Lung (tissue), 12 donors: Measurements from ENCODE around the gene ZC3HAV1L. TPM values are rescaled to one million over a fixed set of nuclear protein-coding genes. Genes with fewer than 3 reads are reported as not detected.
"Not testable (repeated sequence)": the region's sequence is repeated elsewhere in the genome, so short reads cannot be mapped to it uniquely, and the experiment has no call there.

Experiments used
- ATAC-seq: fragments of 200-7000 bp; cut with Tn5 transposase; one replicate; pipeline ENCODE4 v1.9.1; 2020; ENCODE audit warnings: moderate number of reproducible peaks; ENCODE audit not compliant: insufficient read depth, low FRiP score
- DNase-seq, 3 donors: peaks; one replicate each; pipeline ENCODE4 v3.0.0-alpha.2; 2013 to 2017
- H3K27ac ChIP-seq, 2 donors: one replicate each; pipeline ENCODE4 v1.5.1; 2013; ENCODE audit warnings: mild to moderate bottlenecking in 2 of 2, moderate library complexity in 2 of 2, control low read depth in 1 of 2, inconsistent platforms in 1 of 2, low read depth in 1 of 2, low read length in 1 of 2
- H3K27me3 ChIP-seq, 3 donors: one replicate each; pipeline ENCODE4 v1.5.1; 2013; ENCODE audit warnings: low read length in 2 of 3; ENCODE audit not compliant: control insufficient read depth in 3 of 3, insufficient read depth in 3 of 3
- H3K36me3 ChIP-seq, 4 donors: one replicate each; pipeline ENCODE4 v1.5.1; 2013; ENCODE audit warnings: low read length in 4 of 4, mild to moderate bottlenecking in 1 of 4, moderate library complexity in 1 of 4; ENCODE audit not compliant: control insufficient read depth in 4 of 4, insufficient read depth in 4 of 4
- H3K4me1 ChIP-seq, 5 donors: one replicate each; pipeline ENCODE4 v1.5.1; 2013; ENCODE audit warnings: low read length in 5 of 5, mild to moderate bottlenecking in 2 of 5, moderate library complexity in 1 of 5; ENCODE audit not compliant: control insufficient read depth in 5 of 5, insufficient read depth in 5 of 5
- H3K4me3 ChIP-seq: one replicate; pipeline ENCODE4 v1.5.1; 2013; ENCODE audit warnings: mild to moderate bottlenecking, control low read depth, moderate library complexity
- H3K9ac ChIP-seq, 2 donors: one replicate each; pipeline ENCODE4 v1.5.1; 2013; ENCODE audit warnings: low read length in 2 of 2, control low read depth in 1 of 2; ENCODE audit not compliant: insufficient read depth in 1 of 2
- H3K9me3 ChIP-seq, 4 donors: one replicate each; pipeline ENCODE4 v1.5.1; 2013; ENCODE audit warnings: low read length in 3 of 4, mild to moderate bottlenecking in 1 of 4, moderate library complexity in 1 of 4; ENCODE audit not compliant: control insufficient read depth in 4 of 4, insufficient read depth in 3 of 4
- WGBS, 2 donors: extraction: QIAGEN DNeasy Blood & Tissue Kit; methylation state at CpG; one replicate each; pipeline ENCODE4 v1.1.7; 2013; 5-methylcytosine and 5-hydroxymethylcytosine counted together
- polyA plus RNA-seq, 2 donors: library from polyadenylated mRNA; stranded (reverse); fragments of 200-250 nt; gene quantifications; one replicate each; pipeline ENCODE4 v1.2.1, GENCODE V29; 2013
- total RNA-seq, 2 donors: library from RNA; depleted of rRNA in 1 of 2; stranded (reverse); fragments of >200 nt in 1 of 2; gene quantifications; one replicate each; pipeline ENCODE4 v1.2.1, GENCODE V29; 2014 to 2021
- TF ChIP-seq, protein P1 (sequence below): IDR thresholded peaks from 2 replicates; pipeline ENCODE4 v1.5.1; 2012; ENCODE audit warnings: mild to moderate bottlenecking; ENCODE audit errors: control extremely low read depth, extremely low read depth
- donor health status: control.
- donor health status: control.
- donor health status: Bipolar disorder and iron deficiency.
- donor health status: healthy.
- donor health status: DM: yes; HTN: yes; CAD: no.

The ZC3HAV1L gene
- total and polyA plus RNA-seq, 4 donors, result 0.57 to 30.7 (median 4.6) TPM

- TF ChIP-seq, protein P1, sequence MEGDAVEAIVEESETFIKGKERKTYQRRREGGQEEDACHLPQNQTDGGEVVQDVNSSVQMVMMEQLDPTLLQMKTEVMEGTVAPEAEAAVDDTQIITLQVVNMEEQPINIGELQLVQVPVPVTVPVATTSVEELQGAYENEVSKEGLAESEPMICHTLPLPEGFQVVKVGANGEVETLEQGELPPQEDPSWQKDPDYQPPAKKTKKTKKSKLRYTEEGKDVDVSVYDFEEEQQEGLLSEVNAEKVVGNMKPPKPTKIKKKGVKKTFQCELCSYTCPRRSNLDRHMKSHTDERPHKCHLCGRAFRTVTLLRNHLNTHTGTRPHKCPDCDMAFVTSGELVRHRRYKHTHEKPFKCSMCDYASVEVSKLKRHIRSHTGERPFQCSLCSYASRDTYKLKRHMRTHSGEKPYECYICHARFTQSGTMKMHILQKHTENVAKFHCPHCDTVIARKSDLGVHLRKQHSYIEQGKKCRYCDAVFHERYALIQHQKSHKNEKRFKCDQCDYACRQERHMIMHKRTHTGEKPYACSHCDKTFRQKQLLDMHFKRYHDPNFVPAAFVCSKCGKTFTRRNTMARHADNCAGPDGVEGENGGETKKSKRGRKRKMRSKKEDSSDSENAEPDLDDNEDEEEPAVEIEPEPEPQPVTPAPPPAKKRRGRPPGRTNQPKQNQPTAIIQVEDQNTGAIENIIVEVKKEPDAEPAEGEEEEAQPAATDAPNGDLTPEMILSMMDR, result no peak
- ATAC-seq, result no peak
- peaks cover 0 to 24% (median 13%) of the 10 kb centered on the region in 5 donors for H3K4me1 ChIP-seq
These were observed 57.2 kb downstream of the ZC3HAV1L start for GRCh38 chr7:138978541-138979184.

GRCh38 chr7:138976161-138976560 is 59.7 kb downstream of the ZC3HAV1L start:
- H3K36me3 ChIP-seq, DNase-seq, ATAC-seq, H3K4me3 ChIP-seq, H3K9me3 ChIP-seq, H3K27me3 ChIP-seq, H3K27ac ChIP-seq, H3K9ac ChIP-seq: not testable (repeated sequence)
- WGBS, 2 donors, result 84 to 87% methylated on average over 11 of the region's 11 CpGs
- peaks cover 0 to 24% (median 14%) of the 10 kb centered on the region in 5 donors for H3K4me1 ChIP-seq

More at GRCh38 chr7:138978541-138979184, 57.2 kb downstream of the ZC3HAV1L start:
- no peaks in the 10 kb centered on the region for H3K9me3 ChIP-seq
- H3K27ac ChIP-seq, result no peak overlapping the region
- DNase-seq, result no peak
- no peaks in the 10 kb centered on the region for H3K27me3 ChIP-seq
- H3K4me3 ChIP-seq, result no peak overlapping the region
- no peaks in the 10 kb centered on the region for H3K36me3 ChIP-seq
- peak overlapping the region in 1 of 2 donors; percentile 26 for H3K9ac ChIP-seq
- WGBS, 2 donors, result 80 to 84% methylated on average over 6 of the region's 6 CpGs

Other genes starting within 250 kb of the ZC3HAV1L start
- gene TMEM213, start 238.0 kb downstream of the ZC3HAV1L start, total RNA-seq, result 1 to 10 TPM in 1 of 2 donors, not detected in 1; 2.0 TPM
- under 1 TPM; 0.29 to 0.83 TPM for gene TMEM213, start 238.0 kb downstream of the ZC3HAV1L start, polyA plus RNA-seq
- 1 to 10 TPM; 1.5 to 1.6 TPM for gene ATP6V0A4, start 237.8 kb downstream of the ZC3HAV1L start, total RNA-seq
- gene ATP6V0A4, start 237.8 kb downstream of the ZC3HAV1L start, polyA plus RNA-seq, result under 1 TPM; 0.22 to 0.86 TPM
- 1 to 10 TPM; 5.5 to 5.8 TPM for gene KIAA1549, start 54.7 kb downstream of the ZC3HAV1L start, total RNA-seq
- gene KIAA1549, start 54.7 kb downstream of the ZC3HAV1L start, polyA plus RNA-seq, result 1 to 10 TPM in 1 of 2 donors, under 1 TPM in 1; 0.83 to 1.7 TPM
- 10 to 100 TPM; 37.8 to 43.4 TPM for gene ZC3HAV1, start 73.7 kb upstream of the ZC3HAV1L start, total RNA-seq
- gene ZC3HAV1, start 73.7 kb upstream of the ZC3HAV1L start, polyA plus RNA-seq, result 10 to 100 TPM in 1 of 2 donors, 1 to 10 TPM in 1; 8.2 to 11.3 TPM
- gene UBN2, start 195.2 kb upstream of the ZC3HAV1L start, total RNA-seq, result 10 to 100 TPM; 15.5 to 29.8 TPM
- gene UBN2, start 195.2 kb upstream of the ZC3HAV1L start, polyA plus RNA-seq, result 1 to 10 TPM; 1.7 to 2.8 TPM